ENCODE data around the gene JADE3. TPM values are rescaled to one million over a fixed set of nuclear protein-coding genes. Genes with fewer than 3 reads are reported as not detected.
A peak's percentile ranks its signal among the peaks of the same experiment; 100 is the strongest.

The JADE3 gene
- total RNA-seq, 8 experiments from 2014 or later = 2.2 to 15.1 (median 6.5) TPM

- H3K4me1 ChIP-seq (replicated peaks in 1 of 2) = no peaks in the 10 kb centered on the region
- no peak overlapping the region for H3K27ac ChIP-seq
- ATAC-seq (replicated peaks in 6 of 8) = peak in 3 of 8 experiments; percentile 65 to 75 (median 73)
- WGBS, 10 experiments = 6 to 100% (median 53%) methylated on average over 1 to 7 of the region's 8 CpGs; no CpG with 5 or more reads in 1 of the 10 experiments
- in situ Hi-C loops (cut with MboI; ENCODE audit: low pct_unique_long_range_greater_than_20kb in 2 of 9, low sequenced_read_pairs in 9 of 9, unreplicated experiment in 9 of 9) = no loop called here
- H3K4me3 ChIP-seq = no peak overlapping the region
Measured at GRCh38 chrX:46978341-46979291, 66.4 kb downstream of the JADE3 start.

GRCh38 chrX:46984705-46985104 lies 72.5 kb downstream of the JADE3 start:
- in situ Hi-C loops (cut with MboI; ENCODE audit: low pct_unique_long_range_greater_than_20kb in 2 of 9, low sequenced_read_pairs in 9 of 9, unreplicated experiment in 9 of 9) = no loop called here
- H3K27ac ChIP-seq = no peak overlapping the region
- H3K4me1 ChIP-seq (replicated peaks in 1 of 2) = no peaks in the 10 kb centered on the region
- no peak for ATAC-seq (replicated peaks in 6 of 8)
- WGBS, 10 experiments = 47 to 100% (median 63%) methylated on average over 1 to 3 of the region's 3 CpGs; no CpG with 5 or more reads in 5 of the 10 experiments
- H3K4me3 ChIP-seq = no peak overlapping the region

DNA sequence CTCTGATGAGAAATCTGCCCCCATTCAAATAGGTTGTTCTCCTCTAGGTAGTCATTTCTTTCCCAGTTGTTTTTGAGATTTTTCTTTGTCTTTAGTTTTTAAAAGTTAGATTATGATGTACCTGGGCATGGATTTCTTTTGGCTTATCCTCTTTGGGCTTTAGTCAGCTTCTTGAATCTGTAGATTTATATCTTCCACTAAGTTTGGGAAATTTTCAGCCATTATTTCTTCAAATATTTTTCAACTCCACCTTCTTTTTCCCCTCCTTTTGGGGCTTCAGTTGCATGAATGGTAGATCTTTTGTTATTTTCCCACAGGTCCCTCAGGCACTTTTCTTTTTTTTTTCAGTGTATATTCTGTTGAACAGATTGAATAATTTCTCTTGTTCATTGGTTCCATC lies 77.3 kb downstream of the JADE3 start:
- in situ Hi-C loops (cut with MboI; ENCODE audit: low pct_unique_long_range_greater_than_20kb in 2 of 9, low sequenced_read_pairs in 9 of 9, unreplicated experiment in 9 of 9) = no loop called here
- Histone ChIP-seq H3K4me3 (no peak overlapping the region), H3K4me1 (replicated peaks in 1 of 2) (no peaks in the 10 kb centered on the region), H3K27ac (no peak overlapping the region)
- ATAC-seq (replicated peaks in 6 of 8) = no peak

- no peak overlapping the region for H3K27ac ChIP-seq
- no peak for ATAC-seq (replicated peaks in 6 of 8)
- WGBS, 10 experiments = 0 to 33% (median 10%) methylated on average over 1 to 2 of the region's 2 CpGs; no CpG with 5 or more reads in 5 of the 10 experiments
- no peak overlapping the region for H3K4me3 ChIP-seq
- no peaks in the 10 kb centered on the region for H3K4me1 ChIP-seq (replicated peaks in 1 of 2)
- in situ Hi-C loops (cut with MboI; ENCODE audit: low pct_unique_long_range_greater_than_20kb in 2 of 9, low sequenced_read_pairs in 9 of 9, unreplicated experiment in 9 of 9) = no loop called here
Measured at GRCh38 chrX:46991664-46992063, 79.4 kb downstream of the JADE3 start.

DNA sequence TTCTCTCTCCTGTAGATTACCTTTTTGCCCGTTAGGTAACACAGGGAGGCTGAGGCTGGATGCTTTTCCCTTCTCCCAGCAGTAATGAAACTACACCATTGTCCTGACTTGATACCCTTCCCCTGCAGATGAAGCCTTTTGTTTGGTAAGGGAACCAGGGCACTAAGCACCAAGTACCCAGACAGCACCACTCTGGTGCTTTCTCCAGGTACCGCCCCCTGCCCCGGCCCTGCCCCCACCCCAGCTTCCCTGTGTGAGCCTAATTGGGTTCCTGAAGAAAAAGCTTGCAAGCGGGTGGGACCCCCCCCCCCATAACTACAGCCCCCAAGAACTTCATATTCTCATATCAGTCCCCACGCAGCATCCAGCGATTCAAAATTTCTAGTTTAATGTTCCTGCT lies 79.8 kb downstream of the JADE3 start:
- ATAC-seq (replicated peaks in 6 of 8) = no peak
- Histone ChIP-seq H3K4me3 (no peak overlapping the region), H3K4me1 (replicated peaks in 1 of 2) (no peaks in the 10 kb centered on the region), H3K27ac (no peak overlapping the region)
- WGBS, 10 experiments = 60 to 92% (median 75%) methylated on average over 1 to 2 of the region's 6 CpGs; no CpG with 5 or more reads in 7 of the 10 experiments
- in situ Hi-C loops (cut with MboI; ENCODE audit: low pct_unique_long_range_greater_than_20kb in 2 of 9, low sequenced_read_pairs in 9 of 9, unreplicated experiment in 9 of 9) = no loop called here

GRCh38 chrX:46994096-46994495 lies 81.9 kb downstream of the JADE3 start:
- Histone ChIP-seq H3K4me3 (no peak overlapping the region), H3K4me1 (replicated peaks in 1 of 2) (no peaks in the 10 kb centered on the region), H3K27ac (no peak overlapping the region)
- in situ Hi-C loops (cut with MboI; ENCODE audit: low pct_unique_long_range_greater_than_20kb in 2 of 9, low sequenced_read_pairs in 9 of 9, unreplicated experiment in 9 of 9) = no loop called here
- ATAC-seq (replicated peaks in 6 of 8) = no peak

GRCh38 chrX:47012131-47012530 lies 99.9 kb downstream of the JADE3 start:
- WGBS, 10 experiments = 36 to 100% (median 93%) methylated on average over 1 to 4 of the region's 4 CpGs; no CpG with 5 or more reads in 2 of the 10 experiments
- peaks cover 0 to 2% of the 10 kb centered on the region in 2 donors for H3K4me1 ChIP-seq (replicated peaks in 1 of 2)
- in situ Hi-C loops (cut with MboI; ENCODE audit: low pct_unique_long_range_greater_than_20kb in 2 of 9, low sequenced_read_pairs in 9 of 9, unreplicated experiment in 9 of 9) = no loop called here
- ATAC-seq (replicated peaks in 6 of 8) = no peak
- no peak overlapping the region for H3K27ac ChIP-seq
- H3K4me3 ChIP-seq = no peak overlapping the region

- Histone ChIP-seq H3K4me1 (replicated peaks in 1 of 2) (no peaks in the 10 kb centered on the region), H3K27ac (no peak overlapping the region), H3K4me3 (no peak overlapping the region)
- in situ Hi-C loops (cut with MboI; ENCODE audit: low pct_unique_long_range_greater_than_20kb in 2 of 9, low sequenced_read_pairs in 9 of 9, unreplicated experiment in 9 of 9) = loop anchor here in 1 of 9 experiments (25.0 kb wide), 1 partner anchor 114 kb away; the partner anchor contains the start of gene JADE3
- ATAC-seq (replicated peaks in 6 of 8) = no peak
Measured at GRCh38 chrX:47026198-47026597, 114.0 kb downstream of the JADE3 start.

DNA sequence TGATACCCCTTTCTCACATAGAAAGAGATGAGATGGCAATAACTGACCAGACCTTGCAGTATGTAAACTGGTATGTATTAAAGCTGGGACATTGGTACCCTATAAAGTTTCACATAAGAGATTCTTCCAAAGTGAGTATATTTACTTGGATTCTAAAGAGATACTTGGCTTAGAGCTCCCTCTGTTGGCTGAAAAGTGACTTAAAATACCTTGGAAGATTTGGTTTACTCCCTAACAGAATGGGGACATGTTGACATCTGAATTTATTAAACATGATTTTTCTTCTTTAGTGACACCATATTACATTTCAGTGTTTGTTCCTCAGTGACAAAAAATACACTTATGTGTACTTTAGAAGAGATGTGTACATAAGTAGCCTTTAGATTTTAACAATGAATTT lies 118.1 kb downstream of the JADE3 start:
- peak in 3 of 8 experiments; percentile 18 to 30 (median 29) for ATAC-seq (replicated peaks in 6 of 8)
- H3K4me1 ChIP-seq (replicated peaks in 1 of 2) = no peaks in the 10 kb centered on the region
- H3K27ac ChIP-seq = no peak overlapping the region
- H3K4me3 ChIP-seq = no peak overlapping the region
- in situ Hi-C loops (cut with MboI; ENCODE audit: low pct_unique_long_range_greater_than_20kb in 2 of 9, low sequenced_read_pairs in 9 of 9, unreplicated experiment in 9 of 9) = loop anchor here in 1 of 9 experiments (25.0 kb wide), 1 partner anchor 118 kb away; the partner anchor contains the start of gene JADE3

GRCh38 chrX:47047989-47048388 lies 135.8 kb downstream of the JADE3 start:
- Histone ChIP-seq H3K4me3 (no peak overlapping the region), H3K4me1 (replicated peaks in 1 of 2) (no peaks in the 10 kb centered on the region), H3K27ac (no peak overlapping the region)
- 60 to 100% methylated on average over 2 to 4 of the region's 5 CpGs; no CpG with 5 or more reads in 8 of the 10 experiments for WGBS, 10 experiments
- in situ Hi-C loops (cut with MboI; ENCODE audit: low pct_unique_long_range_greater_than_20kb in 2 of 9, low sequenced_read_pairs in 9 of 9, unreplicated experiment in 9 of 9) = loop anchor here in 1 of 9 experiments (25.0 kb wide), 1 partner anchor 136 kb away; the partner anchor contains the start of gene JADE3
- no peak for ATAC-seq (replicated peaks in 6 of 8)

GRCh38 chrX:47059142-47059874 lies 147.1 kb downstream of the JADE3 start:
- Histone ChIP-seq H3K27ac (no peak overlapping the region), H3K4me1 (replicated peaks in 1 of 2) (no peaks in the 10 kb centered on the region), H3K4me3 (no peak overlapping the region)
- ATAC-seq (replicated peaks in 6 of 8) = no peak
- in situ Hi-C loops (cut with MboI; ENCODE audit: low pct_unique_long_range_greater_than_20kb in 2 of 9, low sequenced_read_pairs in 9 of 9, unreplicated experiment in 9 of 9) = no loop called here
- 50 to 60% methylated on average over 1 of the region's 1 CpG; no CpG with 5 or more reads in 8 of the 10 experiments for WGBS, 10 experiments

DNA sequence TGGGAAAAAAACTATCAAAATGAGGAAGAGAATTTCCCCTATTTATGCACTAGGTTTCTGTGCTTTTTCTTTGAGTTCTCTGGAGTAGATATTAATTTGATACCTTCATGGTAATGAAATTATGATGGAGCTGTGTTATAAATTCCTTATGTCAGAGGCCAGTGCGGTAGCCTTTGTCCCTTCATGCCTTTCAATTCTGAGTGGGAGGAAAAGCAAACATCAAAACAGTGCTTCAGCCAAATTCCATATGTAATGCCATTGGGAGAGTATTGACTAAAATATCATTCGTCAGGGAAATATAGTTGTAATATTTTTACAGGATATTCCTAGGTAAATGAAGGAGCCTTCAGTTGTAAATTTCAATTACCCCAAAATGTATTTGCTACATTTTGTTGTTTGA lies 148.5 kb downstream of the JADE3 start:
- Histone ChIP-seq H3K4me1 (replicated peaks in 1 of 2) (no peaks in the 10 kb centered on the region), H3K27ac (no peak overlapping the region), H3K4me3 (no peak overlapping the region)
- in situ Hi-C loops (cut with MboI; ENCODE audit: low pct_unique_long_range_greater_than_20kb in 2 of 9, low sequenced_read_pairs in 9 of 9, unreplicated experiment in 9 of 9) = no loop called here
- no peak for ATAC-seq (replicated peaks in 6 of 8)
- WGBS, 10 experiments = 0 to 100% (median 62%) methylated on average over 1 to 2 of the region's 2 CpGs; no CpG with 5 or more reads in 5 of the 10 experiments

GRCh38 chrX:47061238-47061919 lies 149.2 kb downstream of the JADE3 start:
- WGBS, 10 experiments = 63 to 76% (median 67%) methylated on average over 2 of the region's 2 CpGs; no CpG with 5 or more reads in 7 of the 10 experiments
- Histone ChIP-seq H3K4me3 (no peak overlapping the region), H3K27ac (no peak overlapping the region), H3K4me1 (replicated peaks in 1 of 2) (no peaks in the 10 kb centered on the region)
- ATAC-seq (replicated peaks in 6 of 8) = no peak
- in situ Hi-C loops (cut with MboI; ENCODE audit: low pct_unique_long_range_greater_than_20kb in 2 of 9, low sequenced_read_pairs in 9 of 9, unreplicated experiment in 9 of 9) = no loop called here
